UCSD-AML1 (cell line): ENCODE data around the gene CACNG5.
A peak's percentile ranks its signal among the peaks of the same experiment; 100 is the strongest.

Experiments
- DNase-seq: peaks from one replicate; lab custom pipeline; 2025; ENCODE audit not compliant: unreplicated experiment; lab: John Stamatoyannopoulos, UW

The CACNG5 gene

GRCh38 chr17:66834919-66835454 lies at the start of gene CACNG5:
CACNG5 (plus strand) TSS chr17:66835117; CDS start chr17:66877333, 42,216 bp downstream.
- no peak for DNase-seq

GRCh38 chr17:66786107-66786506 lies 48.8 kb upstream of the CACNG5 start:
- no peak for DNase-seq

GRCh38 chr17:66787914-66788313 lies 47.0 kb upstream of the CACNG5 start:
- DNase-seq = no peak

- DNase-seq = no peak
Measured at GRCh38 chr17:66789093-66789492, 45.8 kb upstream of the CACNG5 start.

- no peak for DNase-seq
Measured at GRCh38 chr17:66789961-66790437, 44.9 kb upstream of the CACNG5 start.

- no peak for DNase-seq
Measured at GRCh38 chr17:66790501-66791061, 44.3 kb upstream of the CACNG5 start.

- peak; percentile 43 for DNase-seq
Measured at GRCh38 chr17:66791347-66791746, 43.6 kb upstream of the CACNG5 start.

- no peak for DNase-seq
Measured at GRCh38 chr17:66793814-66794213, 41.1 kb upstream of the CACNG5 start.

GRCh38 chr17:66795486-66795885 lies 39.4 kb upstream of the CACNG5 start:
- no peak for DNase-seq

- DNase-seq = no peak
Measured at GRCh38 chr17:66799849-66800537, 34.9 kb upstream of the CACNG5 start.

GRCh38 chr17:66803474-66803951 lies 31.4 kb upstream of the CACNG5 start:
- DNase-seq = no peak

GRCh38 chr17:66805567-66805966 lies 29.4 kb upstream of the CACNG5 start:
- no peak for DNase-seq

- DNase-seq = no peak
Measured at GRCh38 chr17:66807182-66807581, 27.7 kb upstream of the CACNG5 start.

GRCh38 chr17:66809408-66809807 lies 25.5 kb upstream of the CACNG5 start:
- DNase-seq = no peak

GRCh38 chr17:66810951-66811682 lies 23.8 kb upstream of the CACNG5 start:
- DNase-seq = no peak

- no peak for DNase-seq
Measured at GRCh38 chr17:66811683-66812054, 23.2 kb upstream of the CACNG5 start.

- no peak for DNase-seq
Measured at GRCh38 chr17:66812571-66812970, 22.3 kb upstream of the CACNG5 start.

GRCh38 chr17:66813296-66813695 lies 21.6 kb upstream of the CACNG5 start:
- no peak for DNase-seq

GRCh38 chr17:66814026-66814425 lies 20.9 kb upstream of the CACNG5 start:
- no peak for DNase-seq

GRCh38 chr17:66814570-66814969 lies 20.3 kb upstream of the CACNG5 start:
- no peak for DNase-seq

GRCh38 chr17:66817750-66818149 lies 17.2 kb upstream of the CACNG5 start:
- DNase-seq = no peak

- DNase-seq = no peak
Measured at GRCh38 chr17:66819466-66819865, 15.5 kb upstream of the CACNG5 start.
